ENCODE results near the gene MAP1B. TPM values are rescaled to one million over a fixed set of nuclear protein-coding genes. Genes with fewer than 3 reads are reported as not detected.

Gene MAP1B
- total RNA-seq, 1 donor from 2014 or later = 84.4 TPM

DNA sequence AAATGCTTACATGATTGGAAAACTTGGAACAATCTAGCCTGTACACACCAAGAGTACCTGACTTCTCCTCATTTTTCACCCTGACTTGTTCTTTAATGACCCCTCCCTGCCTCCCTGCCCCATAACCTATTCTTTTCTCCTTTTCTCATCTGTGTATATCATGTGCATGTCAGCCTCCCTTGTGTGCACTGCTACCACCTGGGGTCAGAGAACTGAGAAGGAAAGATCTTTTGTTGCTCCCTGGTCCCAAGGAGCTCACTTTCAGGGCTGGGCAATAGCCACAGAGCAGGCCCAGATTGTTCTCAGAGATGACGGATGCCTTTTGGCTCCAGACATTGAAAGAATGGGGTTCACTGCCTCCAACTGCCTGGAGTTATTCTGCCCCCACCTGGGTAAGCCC is 5.1 kb downstream of the MAP1B start:
- H3K36me3 Mint-ChIP-seq = peaks cover 56% of the 10 kb centered on the region
- H3K9me3 ChIP-seq (ENCODE audit: low read depth) = no peaks in the 10 kb centered on the region
- H3K79me2 ChIP-seq (ENCODE audit: low read depth) = peaks cover 100% of the 10 kb centered on the region
- TF ChIP-seq, protein P1, sequence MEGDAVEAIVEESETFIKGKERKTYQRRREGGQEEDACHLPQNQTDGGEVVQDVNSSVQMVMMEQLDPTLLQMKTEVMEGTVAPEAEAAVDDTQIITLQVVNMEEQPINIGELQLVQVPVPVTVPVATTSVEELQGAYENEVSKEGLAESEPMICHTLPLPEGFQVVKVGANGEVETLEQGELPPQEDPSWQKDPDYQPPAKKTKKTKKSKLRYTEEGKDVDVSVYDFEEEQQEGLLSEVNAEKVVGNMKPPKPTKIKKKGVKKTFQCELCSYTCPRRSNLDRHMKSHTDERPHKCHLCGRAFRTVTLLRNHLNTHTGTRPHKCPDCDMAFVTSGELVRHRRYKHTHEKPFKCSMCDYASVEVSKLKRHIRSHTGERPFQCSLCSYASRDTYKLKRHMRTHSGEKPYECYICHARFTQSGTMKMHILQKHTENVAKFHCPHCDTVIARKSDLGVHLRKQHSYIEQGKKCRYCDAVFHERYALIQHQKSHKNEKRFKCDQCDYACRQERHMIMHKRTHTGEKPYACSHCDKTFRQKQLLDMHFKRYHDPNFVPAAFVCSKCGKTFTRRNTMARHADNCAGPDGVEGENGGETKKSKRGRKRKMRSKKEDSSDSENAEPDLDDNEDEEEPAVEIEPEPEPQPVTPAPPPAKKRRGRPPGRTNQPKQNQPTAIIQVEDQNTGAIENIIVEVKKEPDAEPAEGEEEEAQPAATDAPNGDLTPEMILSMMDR (IDR thresholded peaks at IDR 0.05) = no peak
- TF ChIP-seq EZH2phosphoT487 (IDR thresholded peaks at IDR 0.05) (no peak), EZH2 (IDR thresholded peaks at IDR 0.05) (no peak)
- peaks cover 40% of the 10 kb centered on the region for H3K4me1 ChIP-seq
- peak overlapping the region; percentile 59 for H3K4me2 ChIP-seq
- peak overlapping the region; percentile 42 for H3K27ac Mint-ChIP-seq
- peak; percentile 28 for DNase-seq (ENCODE audit: low spot score)
- no peak overlapping the region for H3K27ac ChIP-seq
- no peak overlapping the region for H3K9ac ChIP-seq
- peaks cover 55% of the 10 kb centered on the region for H4K20me1 ChIP-seq (ENCODE audit: low read depth)
- peaks cover 7% of the 10 kb centered on the region for H3K27me3 Mint-ChIP-seq (ENCODE audit: insufficient read depth, low read depth)
- H3K27me3 ChIP-seq = no peaks in the 10 kb centered on the region
- H3K9me3 Mint-ChIP-seq = no peaks in the 10 kb centered on the region
- H3F3A ChIP-seq (ENCODE audit: low read depth) = peaks cover 30% of the 10 kb centered on the region
- H3K4me1 Mint-ChIP-seq = peaks cover 53% of the 10 kb centered on the region
- H2AFZ ChIP-seq (replicated peaks) = no peak overlapping the region
- peak overlapping the region; percentile 72 for H3K4me3 Mint-ChIP-seq
- peak overlapping the region; percentile 3 for H3K4me3 ChIP-seq
- peaks cover 13% of the 10 kb centered on the region for H3K36me3 ChIP-seq

DNA sequence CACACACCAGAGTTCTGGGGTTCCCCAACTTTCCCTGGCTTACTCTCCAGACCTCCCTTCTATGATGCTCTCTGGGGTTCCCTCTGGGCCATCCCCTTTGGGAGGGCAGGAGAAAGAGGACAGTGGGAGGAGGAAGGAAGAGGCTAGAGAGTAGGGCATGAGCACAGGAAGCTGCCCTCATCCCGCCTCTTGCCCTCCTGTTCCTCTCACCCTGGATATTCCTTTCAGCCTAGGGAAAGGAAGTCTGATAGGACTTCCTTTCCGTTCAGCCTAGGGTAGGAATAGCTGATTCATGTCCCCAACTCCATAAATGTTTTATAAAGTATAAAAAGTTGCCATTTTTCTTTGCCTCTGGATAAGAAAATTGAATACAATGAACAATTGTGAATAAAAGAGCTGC is 7.4 kb downstream of the MAP1B start:
- H3K27ac ChIP-seq = no peak overlapping the region
- no peak overlapping the region for H2AFZ ChIP-seq (replicated peaks)
- H3K9me3 ChIP-seq (ENCODE audit: low read depth) = no peaks in the 10 kb centered on the region
- no peak overlapping the region for H3K9ac ChIP-seq
- H3K79me2 ChIP-seq (ENCODE audit: low read depth) = peaks cover 100% of the 10 kb centered on the region
- no peak overlapping the region for H3K4me3 ChIP-seq
- H3K4me1 ChIP-seq = peaks cover 34% of the 10 kb centered on the region
- no peak overlapping the region for H3K4me2 ChIP-seq
- TF ChIP-seq EZH2 (IDR thresholded peaks at IDR 0.05) = no peak
- Mint-ChIP-seq H3K4me3 (no peak overlapping the region), H3K9me3 (peaks cover 5% of the 10 kb centered on the region), H3K27me3 (ENCODE audit: insufficient read depth, low read depth) (peaks cover 7% of the 10 kb centered on the region), H3K4me1 (peaks cover 55% of the 10 kb centered on the region), H3K27ac (no peak overlapping the region), H3K36me3 (peaks cover 67% of the 10 kb centered on the region)
- peaks cover 49% of the 10 kb centered on the region for H4K20me1 ChIP-seq (ENCODE audit: low read depth)
- no peak for DNase-seq (ENCODE audit: low spot score)
- no peaks in the 10 kb centered on the region for H3K27me3 ChIP-seq
- peaks cover 31% of the 10 kb centered on the region for H3K36me3 ChIP-seq
- peaks cover 23% of the 10 kb centered on the region for H3F3A ChIP-seq (ENCODE audit: low read depth)

DNA sequence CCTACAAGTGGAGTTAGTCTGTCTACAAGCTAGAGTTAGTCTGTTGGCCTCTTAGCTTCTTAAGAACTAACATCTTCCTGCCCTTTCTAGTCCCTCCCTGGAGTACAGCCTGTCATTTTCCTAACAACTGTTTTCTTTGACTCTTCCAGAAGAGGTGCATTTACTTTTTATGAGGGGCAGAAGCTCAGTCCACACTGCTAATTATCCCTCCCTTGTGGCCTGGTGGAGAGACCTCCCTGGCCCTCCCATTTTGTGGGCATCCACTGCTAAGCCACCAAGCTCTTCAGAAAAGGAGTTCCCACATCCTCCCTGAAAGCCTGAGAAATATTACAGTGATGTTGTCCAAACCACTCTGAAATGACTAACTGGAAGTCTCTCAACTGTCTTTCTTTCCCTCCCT is 8.0 kb downstream of the MAP1B start:
- H3K4me2 ChIP-seq = no peak overlapping the region
- no peaks in the 10 kb centered on the region for H3K9me3 ChIP-seq (ENCODE audit: low read depth)
- peaks cover 44% of the 10 kb centered on the region for H4K20me1 ChIP-seq (ENCODE audit: low read depth)
- H3K27me3 Mint-ChIP-seq (ENCODE audit: insufficient read depth, low read depth) = peaks cover 7% of the 10 kb centered on the region
- H3K9ac ChIP-seq = no peak overlapping the region
- TF ChIP-seq EZH2 (IDR thresholded peaks at IDR 0.05) (no peak), EZH2phosphoT487 (IDR thresholded peaks at IDR 0.05) (no peak)
- TF ChIP-seq, protein P1 (IDR thresholded peaks at IDR 0.05) = no peak
- peaks cover 65% of the 10 kb centered on the region for H3K36me3 Mint-ChIP-seq
- no peak for DNase-seq (ENCODE audit: low spot score)
- peak overlapping the region; percentile 39 for H3K27ac Mint-ChIP-seq
- H3K4me3 ChIP-seq = no peak overlapping the region
- H3K4me3 Mint-ChIP-seq = no peak overlapping the region
- H3K4me1 ChIP-seq = peaks cover 27% of the 10 kb centered on the region
- peaks cover 31% of the 10 kb centered on the region for H3K36me3 ChIP-seq
- no peak overlapping the region for H2AFZ ChIP-seq (replicated peaks)
- H3K9me3 Mint-ChIP-seq = peaks cover 5% of the 10 kb centered on the region
- H3K27me3 ChIP-seq = no peaks in the 10 kb centered on the region
- peaks cover 53% of the 10 kb centered on the region for H3K4me1 Mint-ChIP-seq
- peaks cover 16% of the 10 kb centered on the region for H3F3A ChIP-seq (ENCODE audit: low read depth)
- no peak overlapping the region for H3K27ac ChIP-seq
- peaks cover 100% of the 10 kb centered on the region for H3K79me2 ChIP-seq (ENCODE audit: low read depth)

DNA sequence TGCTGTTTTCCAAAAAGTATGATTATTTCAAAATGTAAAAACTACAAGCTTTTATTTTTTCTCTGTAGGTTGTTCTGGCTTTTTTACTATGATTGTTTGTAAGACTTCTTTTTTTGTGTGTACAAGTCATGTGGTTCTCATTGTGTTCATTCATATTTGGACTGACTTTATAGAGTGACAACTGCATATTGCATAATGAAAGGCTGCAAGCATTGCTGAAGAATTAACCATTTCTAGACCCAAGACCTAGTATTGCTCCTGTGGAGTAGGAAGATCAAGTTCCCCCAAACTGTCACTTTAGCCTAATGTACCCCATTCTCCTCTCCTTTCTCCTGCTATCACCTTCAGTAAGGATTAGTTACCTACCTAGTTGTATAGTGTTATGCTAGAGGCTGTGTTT is 10.0 kb downstream of the MAP1B start:
- peaks cover 56% of the 10 kb centered on the region for H3K36me3 Mint-ChIP-seq
- H3K27ac ChIP-seq = no peak overlapping the region
- peaks cover 15% of the 10 kb centered on the region for H3F3A ChIP-seq (ENCODE audit: low read depth)
- H4K20me1 ChIP-seq (ENCODE audit: low read depth) = peaks cover 44% of the 10 kb centered on the region
- no peak overlapping the region for H3K4me2 ChIP-seq
- H3K4me1 ChIP-seq = peaks cover 24% of the 10 kb centered on the region
- no peaks in the 10 kb centered on the region for H3K27me3 ChIP-seq
- H2AFZ ChIP-seq (replicated peaks) = no peak overlapping the region
- peaks cover 53% of the 10 kb centered on the region for H3K4me1 Mint-ChIP-seq
- TF ChIP-seq EZH2phosphoT487 (IDR thresholded peaks at IDR 0.05) (no peak), EZH2 (IDR thresholded peaks at IDR 0.05) (no peak)
- TF ChIP-seq, protein P1 (IDR thresholded peaks at IDR 0.05) = no peak
- H3K4me3 ChIP-seq = no peak overlapping the region
- peaks cover 5% of the 10 kb centered on the region for H3K9me3 Mint-ChIP-seq
- DNase-seq (ENCODE audit: low spot score) = no peak
- peak overlapping the region; percentile 42 for H3K4me3 Mint-ChIP-seq
- H3K79me2 ChIP-seq (ENCODE audit: low read depth) = peaks cover 99% of the 10 kb centered on the region
- peaks cover 31% of the 10 kb centered on the region for H3K36me3 ChIP-seq
- H3K27me3 Mint-ChIP-seq (ENCODE audit: insufficient read depth, low read depth) = peaks cover 7% of the 10 kb centered on the region
- H3K9me3 ChIP-seq (ENCODE audit: low read depth) = no peaks in the 10 kb centered on the region
- H3K27ac Mint-ChIP-seq = no peak overlapping the region
- H3K9ac ChIP-seq = no peak overlapping the region
